ENCODE measurements around the gene RHOJ.
A peak's percentile ranks its signal among the peaks of the same experiment; 100 is the strongest.
"Not testable (repeated sequence)": the region's sequence is repeated elsewhere in the genome, so short reads cannot be mapped to it uniquely, and the experiment has no call there.

The RHOJ gene

DNA sequence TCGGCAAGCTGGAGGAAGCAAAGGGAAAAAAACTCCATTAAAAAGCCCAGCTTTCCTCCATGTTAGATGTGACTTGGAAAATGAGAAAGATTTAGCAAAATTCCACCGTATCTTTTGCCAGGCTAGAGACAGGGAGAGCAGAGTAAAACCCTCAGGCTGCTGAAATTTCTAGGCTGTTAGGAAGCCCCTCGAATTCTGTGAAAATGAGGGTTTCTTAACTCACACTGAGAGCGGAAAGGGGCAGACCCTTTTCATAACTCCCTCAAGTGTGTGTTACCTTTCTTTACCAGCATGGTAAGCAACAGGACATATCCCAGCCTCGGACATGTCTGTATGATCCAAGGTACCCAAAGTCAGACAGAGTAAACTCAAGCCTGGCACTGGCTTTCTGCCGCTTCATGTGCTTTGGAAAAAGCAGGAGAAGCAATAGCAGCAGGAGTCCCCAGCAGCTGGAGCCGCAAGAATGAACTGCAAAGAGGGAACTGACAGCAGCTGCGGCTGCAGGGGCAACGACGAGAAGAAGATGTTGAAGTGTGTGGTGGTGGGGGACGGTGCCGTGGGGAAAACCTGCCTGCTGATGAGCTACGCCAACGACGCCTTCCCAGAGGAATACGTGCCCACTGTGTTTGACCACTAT is at the start of gene RHOJ:
RHOJ (plus strand) TSS at position 37 of the 637 bp plus-strand sequence; CDS start at position 464, 427 bp downstream.
- DNase-seq = peak in 27 of 51 donors; percentile 4 to 66 (median 15)

DNA sequence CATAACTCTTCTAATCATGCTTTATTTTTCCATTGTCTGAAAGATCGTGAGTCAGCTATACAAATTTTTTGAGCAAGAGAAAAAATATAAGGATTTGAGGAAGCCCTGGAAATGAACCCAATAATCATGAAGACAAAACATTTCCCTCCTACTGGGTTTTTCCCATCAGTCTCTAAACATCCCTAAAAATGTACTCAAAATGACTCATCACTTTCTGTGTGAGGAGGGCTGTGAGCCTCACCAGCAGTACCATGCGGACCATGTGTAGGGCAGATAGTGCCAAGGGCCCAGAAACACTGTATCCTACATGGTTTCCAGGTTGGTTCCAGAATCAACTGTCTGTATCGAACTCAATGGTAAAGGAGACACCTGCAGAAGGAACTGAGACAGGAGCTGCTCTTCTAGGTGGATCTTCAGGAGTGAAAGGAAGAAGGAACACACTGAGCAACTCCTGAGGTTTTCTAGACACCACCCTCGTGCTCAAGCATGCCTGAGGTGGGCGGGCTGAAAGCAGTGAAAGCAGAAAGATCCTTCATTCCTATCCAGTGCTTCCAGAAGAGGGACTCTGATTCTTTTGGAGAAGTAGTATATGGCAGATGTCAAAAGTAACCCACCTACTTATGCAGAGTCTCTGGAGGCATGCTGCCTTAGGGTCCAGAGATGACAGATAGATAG is 48.6 kb upstream of the RHOJ start:
- DNase-seq = peak in 1 of 51 donors; percentile 13

DNA sequence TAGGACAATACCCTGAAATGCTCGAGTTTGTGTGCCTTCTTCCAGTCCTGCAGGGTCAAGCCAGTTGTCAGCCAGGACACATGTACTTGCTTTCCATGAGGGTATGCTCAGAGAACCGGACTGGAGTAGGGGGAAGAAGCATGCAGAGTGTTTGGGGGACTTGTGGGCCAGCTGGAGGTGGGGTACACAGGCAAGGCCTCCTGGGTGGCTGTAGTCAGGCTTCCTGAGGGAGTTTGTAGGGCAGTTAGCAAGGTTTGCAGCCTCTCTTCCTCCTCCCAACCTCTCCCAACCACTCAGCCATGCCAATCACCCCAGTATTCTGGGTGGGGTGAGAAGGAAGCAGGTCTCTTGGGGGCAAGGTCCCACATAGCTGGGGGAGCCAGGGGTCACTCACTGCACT is 47.0 kb upstream of the RHOJ start:
- no peak for DNase-seq

DNA sequence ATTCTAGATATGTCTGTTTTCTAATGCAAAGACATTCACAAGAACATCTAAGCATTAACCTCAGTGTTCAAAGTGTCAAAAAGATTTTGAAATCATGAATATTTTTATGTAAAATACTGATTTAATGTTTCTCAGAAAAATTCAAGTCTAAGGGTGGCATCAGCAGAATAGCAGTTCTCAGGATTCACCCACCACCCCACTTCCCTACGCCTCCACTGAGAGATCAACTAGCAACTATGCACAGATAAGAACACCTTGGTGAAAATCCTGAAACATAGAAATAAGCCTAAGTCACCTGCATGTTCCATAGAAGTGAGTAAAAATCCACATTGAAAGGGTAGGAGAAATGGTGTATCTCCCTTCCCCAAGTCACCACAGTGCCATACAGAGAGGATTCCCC is 40.9 kb upstream of the RHOJ start:
- DNase-seq = no peak

DNA sequence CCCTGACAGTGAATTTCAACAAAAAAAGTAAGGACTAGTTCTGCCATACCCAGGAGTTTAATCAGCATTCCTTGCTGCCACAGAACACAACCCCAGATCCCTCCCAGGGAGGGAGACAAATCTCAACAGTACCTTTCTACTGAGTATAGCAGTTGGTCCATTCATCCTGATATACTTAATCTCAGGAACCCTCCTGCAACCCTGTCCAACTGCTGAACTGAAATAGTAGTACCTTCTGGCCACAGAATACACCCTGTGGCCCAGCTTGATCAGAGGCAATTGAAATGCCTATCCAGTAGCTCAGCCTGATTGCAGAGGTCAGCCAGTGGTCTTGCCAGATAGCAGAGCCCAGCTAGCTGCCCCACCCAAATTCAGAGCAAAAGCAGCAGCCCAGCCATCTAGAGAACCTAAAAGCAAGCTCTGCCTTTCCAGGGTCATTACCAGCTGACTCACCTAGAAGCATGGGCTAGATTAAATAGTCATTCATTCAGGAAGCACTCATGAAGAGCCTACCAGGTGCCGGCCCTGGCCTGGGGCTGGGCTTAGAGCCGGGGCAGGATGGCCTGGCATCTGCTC is 40.0 kb upstream of the RHOJ start:
- DNase-seq = no peak

DNA sequence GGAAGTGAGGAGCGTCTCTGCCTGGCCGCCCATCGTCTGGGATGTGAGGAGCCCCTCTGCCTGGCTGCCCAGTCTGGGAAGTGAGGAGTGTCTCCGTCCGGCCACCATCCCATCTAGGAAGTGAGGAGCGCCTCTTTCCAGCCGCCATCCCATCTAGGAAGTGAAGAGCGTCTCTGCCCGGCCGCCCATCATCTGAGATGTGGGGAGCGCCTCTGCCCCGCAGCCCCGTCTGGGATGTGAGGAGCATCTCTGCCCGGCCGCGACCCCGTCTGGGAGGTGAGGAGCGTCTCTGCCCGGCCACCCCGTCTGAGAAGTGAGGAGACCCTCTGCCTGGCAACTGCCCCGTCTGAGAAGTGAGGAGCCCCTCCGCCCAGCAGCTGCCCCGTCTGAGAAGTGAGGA is 39.0 kb upstream of the RHOJ start:
- DNase-seq = not testable (repeated sequence)

DNA sequence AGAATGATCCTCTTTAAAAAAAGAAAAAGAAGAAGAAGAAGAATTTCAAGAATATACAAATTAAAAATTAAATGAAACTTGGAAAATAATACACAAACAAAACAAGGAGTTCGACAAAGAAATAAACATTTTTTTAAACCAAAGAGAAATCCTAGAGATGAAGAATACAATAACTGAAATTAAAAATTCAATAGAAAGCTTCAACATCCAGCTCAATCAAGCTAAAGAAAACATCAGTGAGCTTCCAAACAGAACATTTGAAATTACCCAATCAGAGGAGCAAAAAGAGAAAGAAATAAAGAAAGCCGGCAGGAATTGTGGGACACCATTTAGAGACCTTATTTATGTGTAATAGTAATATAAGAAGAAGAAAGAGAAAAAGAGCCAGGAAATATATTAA is 37.2 kb upstream of the RHOJ start:
- no peak for DNase-seq

DNA sequence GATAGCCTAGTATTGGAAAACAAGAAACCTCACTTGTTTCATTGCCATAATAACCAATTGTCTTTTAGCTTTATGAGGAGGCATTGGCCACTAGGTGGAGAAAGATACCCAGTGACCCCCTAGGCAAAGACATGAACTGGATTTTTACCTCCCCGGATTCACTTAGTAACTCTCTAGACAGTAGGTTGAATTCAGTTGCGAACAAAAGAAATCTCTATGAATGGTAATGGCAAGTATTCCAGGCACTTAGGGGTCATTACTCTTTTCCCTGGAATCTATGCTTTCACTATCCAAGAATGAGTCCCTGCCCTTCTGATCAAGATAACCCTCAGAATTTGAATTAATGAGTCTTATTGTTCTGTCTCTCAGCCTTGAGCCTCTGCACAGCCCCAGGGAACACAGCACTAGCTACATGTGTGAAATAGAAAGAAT is 29.5 kb upstream of the RHOJ start:
- peak in 3 of 51 donors; percentile 5 to 14 (median 8) for DNase-seq

DNA sequence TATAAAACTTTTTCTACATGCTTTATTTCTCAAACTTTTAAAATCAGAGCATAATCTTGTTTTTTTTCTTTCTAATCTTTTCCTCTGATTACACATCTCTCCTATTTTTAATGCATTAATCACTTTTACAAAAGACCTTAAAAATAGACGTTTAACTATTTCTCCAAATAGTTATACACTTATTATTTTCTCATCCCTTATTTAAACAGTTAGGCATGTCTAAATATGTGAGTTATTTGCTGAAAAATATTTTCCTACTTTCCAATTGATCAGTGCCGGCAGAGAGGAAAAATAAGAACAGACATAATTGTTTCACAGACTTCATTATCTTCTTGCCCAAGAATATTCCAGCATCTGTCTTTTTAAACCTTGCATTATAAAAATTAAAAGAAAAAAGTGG is 28.7 kb upstream of the RHOJ start:
- no peak for DNase-seq

DNA sequence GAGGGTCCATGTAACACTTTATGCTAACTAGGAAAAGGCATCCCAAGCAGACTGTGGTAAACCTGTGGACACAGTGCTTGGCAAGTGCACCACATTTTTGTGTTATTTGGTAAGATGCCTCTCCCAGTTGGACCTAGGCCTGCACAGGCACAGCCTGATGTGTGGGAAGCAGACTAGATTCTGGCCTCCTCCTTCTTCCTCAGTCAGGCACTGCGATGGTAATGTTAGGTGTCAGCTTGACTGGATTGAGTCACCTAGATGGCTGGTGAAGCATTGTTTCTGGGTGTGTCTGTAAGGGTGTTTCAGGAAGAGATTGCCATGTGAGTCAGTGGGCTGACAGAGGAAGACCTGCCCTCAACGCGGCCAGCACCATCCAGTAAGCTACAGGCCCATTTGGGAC is 25.3 kb upstream of the RHOJ start:
- DNase-seq = peak in 1 of 51 donors; percentile 39

DNA sequence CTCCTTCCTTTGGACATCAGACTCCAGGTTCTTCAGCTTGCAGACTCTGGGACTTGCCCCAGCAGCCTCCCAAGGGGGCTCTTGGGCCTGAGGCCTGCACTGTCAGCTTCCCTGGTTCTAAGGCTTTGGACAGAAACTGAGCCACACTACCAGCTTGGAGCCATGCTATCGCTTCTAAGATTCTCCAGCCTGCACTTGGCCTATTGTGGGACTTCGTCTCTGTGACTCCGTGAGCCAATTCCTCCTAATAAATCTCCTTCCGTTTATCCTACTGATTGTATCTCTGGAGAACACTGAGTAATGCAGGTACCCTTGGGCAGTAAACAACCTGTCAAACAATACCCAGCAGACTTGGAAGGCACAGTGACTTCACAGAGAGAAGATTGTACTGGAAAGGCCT is 24.9 kb upstream of the RHOJ start:
- DNase-seq = no peak

DNA sequence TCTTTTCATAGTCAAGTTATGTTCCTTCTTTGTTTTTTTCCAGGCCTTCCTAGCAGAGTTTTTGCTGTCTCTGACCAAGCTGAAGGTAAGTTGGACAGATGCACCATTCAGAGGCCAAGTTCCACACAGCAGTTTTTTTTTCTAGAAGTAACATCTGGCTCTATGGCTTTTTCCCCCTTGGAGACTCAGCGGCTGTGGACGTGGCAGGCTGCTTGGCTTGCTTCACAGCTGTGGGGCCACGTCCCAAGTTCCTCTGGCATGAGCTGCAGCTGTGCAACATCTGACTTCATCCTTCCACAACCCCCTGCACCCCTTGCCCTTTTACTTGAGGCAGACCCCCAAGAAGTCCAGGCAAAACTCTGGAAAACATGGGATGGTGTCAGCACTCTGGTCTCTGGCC is 24.2 kb upstream of the RHOJ start:
- no peak for DNase-seq

DNA sequence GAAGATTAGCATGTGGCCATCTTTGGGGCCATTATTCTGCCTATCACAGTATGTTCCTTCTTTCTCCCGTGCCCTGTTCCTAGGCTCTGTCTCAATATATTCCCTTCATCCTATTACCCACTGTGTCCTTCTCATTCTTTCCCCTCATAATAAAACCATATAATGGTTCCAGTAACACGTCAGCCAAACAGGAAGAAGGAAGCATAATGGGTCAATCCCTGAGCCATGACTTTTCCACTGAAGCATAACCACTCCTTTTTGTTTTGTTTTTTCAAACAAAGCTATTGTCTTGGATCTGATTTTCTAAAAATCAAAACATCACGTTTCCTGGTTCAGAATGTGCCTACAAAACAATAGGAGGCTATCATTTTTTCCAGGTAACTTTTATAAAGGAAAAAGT is 21.3 kb upstream of the RHOJ start:
- DNase-seq = no peak

DNA sequence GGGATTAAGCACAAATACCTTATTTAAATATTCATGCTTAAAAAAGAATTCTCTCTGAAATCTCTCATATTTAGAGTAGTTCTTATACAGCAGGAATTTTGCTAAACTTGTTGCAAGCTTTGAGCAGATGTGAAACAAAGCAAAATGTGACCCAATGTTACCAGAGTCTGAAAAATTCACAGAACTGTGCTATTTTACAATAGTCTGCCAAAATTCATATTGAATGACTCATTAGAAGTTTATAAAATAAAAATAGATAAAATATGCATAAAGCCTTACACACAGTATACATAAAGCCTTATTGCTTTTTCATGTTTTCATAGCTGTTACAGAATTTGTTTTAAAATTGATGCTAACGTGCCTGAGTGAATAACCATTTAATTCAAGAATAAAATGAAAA is 17.8 kb upstream of the RHOJ start:
- no peak for DNase-seq

DNA sequence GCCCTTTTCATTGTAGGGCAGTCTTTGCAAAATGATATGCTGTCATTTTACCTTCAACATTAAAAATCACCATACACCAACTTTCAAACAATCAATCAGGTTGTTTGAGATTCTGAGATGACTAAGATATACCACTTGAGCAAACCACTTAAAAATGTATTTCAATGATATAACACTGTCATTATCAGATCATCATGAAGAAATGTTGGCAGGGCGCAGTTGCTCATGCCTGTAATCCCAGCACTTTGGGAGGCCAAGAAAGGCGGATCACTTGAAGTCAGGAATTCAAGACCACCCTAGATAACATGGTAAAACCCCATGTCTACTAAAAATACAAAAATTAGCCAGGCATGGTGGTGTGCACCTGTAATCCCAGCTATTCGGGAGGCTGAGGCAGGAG is 13.0 kb upstream of the RHOJ start:
- DNase-seq = no peak

DNA sequence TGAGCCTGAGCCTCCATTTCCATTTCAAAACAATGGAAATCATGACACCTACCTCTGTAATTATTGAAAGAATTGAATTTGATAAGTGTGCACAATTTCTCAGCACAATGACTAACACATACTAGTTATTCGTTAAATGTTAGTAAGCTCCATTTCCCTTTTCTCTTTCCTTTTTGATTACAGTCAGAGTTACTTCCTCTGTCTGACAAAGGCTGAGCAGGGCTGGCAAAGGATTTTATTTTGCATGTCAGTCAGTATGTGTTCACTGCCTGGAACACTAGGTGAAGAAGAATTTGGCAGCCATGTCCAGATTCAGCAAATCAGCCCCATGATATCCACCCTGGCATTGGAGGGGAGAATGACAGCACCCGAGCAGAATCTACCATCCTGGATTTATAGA is 12.2 kb upstream of the RHOJ start:
- no peak for DNase-seq

DNA sequence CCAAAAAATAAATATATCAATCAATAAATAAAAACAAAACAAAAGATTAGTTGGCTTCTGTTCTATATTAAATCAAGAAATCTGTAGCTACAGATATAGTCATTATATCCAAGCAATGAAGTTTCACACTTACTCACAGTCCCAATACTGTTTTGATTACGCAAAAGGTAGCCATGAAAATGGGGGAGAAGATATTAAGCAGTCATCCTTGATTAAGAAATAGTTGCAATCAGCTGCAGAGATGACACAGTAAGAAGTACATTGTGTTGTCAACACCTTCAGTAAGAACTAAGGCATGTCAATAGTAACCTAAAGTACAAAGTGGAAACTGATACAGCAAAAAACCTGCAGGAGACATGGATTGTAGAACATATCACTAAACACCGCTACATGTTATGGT is 11.0 kb upstream of the RHOJ start:
- DNase-seq = no peak

DNA sequence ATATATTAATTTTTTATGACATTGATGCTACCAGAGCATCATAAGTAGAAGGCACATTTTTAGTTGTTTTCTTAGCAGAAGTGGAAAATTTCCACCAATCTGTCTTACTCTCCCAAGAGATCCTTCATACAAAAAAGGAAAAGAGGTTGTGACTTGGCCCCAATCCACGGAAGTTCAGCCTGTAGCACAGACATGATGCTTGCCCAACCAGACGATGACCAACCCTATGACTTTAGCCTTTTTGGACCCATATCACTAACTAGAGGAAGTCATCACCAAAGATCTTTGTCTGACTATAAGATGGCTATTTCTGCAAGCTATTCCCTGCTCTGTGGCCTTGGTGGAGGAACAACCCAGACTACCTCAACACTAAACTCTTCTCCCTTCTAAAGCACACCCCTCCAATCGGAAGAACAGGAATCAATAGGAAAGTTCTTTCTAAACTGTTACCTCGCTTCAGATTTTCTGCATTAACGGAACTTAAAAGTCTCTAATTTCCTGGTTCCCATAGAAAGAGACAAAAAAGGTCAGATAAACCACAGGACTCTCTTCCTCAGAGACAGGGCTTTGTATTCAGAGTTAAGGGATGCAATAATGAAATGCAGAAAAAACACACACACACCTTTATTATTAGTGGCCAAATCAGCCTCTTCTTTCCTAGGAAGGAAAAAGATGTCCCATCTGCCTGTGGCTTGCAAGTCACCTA is 4.1 kb upstream of the RHOJ start:
- no peak for DNase-seq

DNA sequence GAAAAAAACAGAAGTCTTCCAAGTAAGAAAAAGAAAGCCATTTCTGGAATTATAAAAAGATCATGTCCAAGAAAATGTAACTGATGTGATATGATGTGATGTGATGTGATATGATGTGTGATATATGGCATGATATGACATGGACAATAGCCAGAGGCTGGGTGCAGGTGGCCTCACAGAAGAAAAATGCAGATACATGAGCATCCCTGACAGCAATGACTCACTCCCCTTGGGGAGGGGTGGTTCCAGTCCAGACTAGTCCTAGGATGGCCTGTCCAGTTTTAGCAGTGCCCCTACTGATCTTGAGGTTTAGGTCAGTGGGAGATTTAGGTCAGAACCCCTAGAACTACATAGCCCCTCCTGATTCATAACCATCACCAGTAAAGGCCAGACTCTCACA is 3.5 kb upstream of the RHOJ start:
- no peak for DNase-seq

DNA sequence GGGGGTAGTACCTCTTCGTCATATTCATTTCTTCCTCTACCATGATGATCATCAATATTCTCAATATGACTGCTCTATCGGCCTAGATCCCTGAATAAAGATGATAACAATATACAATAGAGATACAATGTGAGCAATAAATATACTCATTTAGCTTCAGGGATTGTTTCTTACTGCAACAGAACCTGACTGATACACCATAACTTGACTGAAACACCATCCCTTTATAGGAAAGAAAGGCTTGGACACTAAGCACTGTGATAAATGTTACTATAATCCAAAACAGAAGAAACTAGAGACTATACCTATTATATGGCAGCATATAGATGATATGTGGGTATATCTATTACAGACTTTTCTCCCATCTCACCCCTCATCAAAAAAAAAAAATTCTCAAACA is 1.2 kb upstream of the RHOJ start:
- no peak for DNase-seq

DNA sequence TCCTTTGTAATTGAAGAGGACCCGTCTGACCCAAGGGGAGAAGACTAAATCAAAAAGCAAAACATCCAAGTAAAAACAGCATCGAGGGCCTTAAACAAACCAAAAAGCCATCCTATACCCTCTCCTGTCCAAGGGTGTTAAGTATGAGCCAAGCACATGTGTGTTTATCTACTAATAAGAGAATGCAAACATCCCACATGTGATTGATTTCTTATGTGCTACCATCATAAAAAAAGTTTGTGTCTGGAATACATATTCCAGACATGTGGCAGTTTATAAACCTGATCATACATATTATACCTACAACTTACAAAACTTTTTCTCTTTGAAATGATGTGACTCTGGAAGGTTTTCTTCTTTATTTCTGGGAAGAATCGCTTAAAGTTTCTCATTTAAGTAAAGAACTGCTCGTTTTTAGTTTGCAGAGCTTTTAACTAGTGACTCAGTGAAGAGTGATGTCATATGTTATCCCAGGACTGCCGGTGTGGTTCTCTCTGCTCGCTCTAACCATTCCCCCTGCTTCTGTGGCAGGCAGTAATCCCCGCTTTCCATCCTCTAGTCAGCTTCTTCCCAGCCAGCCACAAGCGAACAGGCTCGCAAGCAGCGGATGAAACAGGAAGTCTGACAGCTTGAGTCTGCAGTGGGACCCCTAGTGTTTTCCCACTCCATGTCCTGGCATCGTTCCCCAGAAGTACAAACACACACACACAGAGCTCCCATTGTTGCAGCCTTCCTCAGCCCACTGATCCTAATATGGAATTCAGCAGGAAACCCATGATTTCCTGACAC is 431 bp upstream of the RHOJ start:
- DNase-seq = peak in 47 of 51 donors; percentile 3 to 84 (median 47)
